ENCODE data around the gene FYB1. TPM values are rescaled to one million over a fixed set of nuclear protein-coding genes. Genes with fewer than 3 reads are reported as not detected.
A peak's percentile ranks its signal among the peaks of the same experiment; 100 is the strongest.

The FYB1 gene
- total RNA-seq, 1 donor from 2014 or later, result 0.11 TPM

GRCh38 chr5:39164529-39165402, 54.6 kb downstream of the FYB1 start:
- H3K27ac Mint-ChIP-seq (ENCODE audit: unreplicated experiment), result no peak overlapping the region

GRCh38 chr5:39164016-39164415, 55.3 kb downstream of the FYB1 start:
- Histone ChIP-seq H3K9me3 (ENCODE audit: insufficient read depth, low read depth, low read length) (no peaks in the 10 kb centered on the region), H3K4me1 (ENCODE audit: insufficient read depth, low read length) (peaks cover 4% of the 10 kb centered on the region), H3K4me3 (ENCODE audit: insufficient read depth, low read depth, low read length) (no peak overlapping the region), H3K36me3 (ENCODE audit: insufficient read depth, low read length) (no peaks in the 10 kb centered on the region), H3K9ac (ENCODE audit: low read length) (no peak overlapping the region), H4K20me1 (ENCODE audit: insufficient read depth, low read length) (no peaks in the 10 kb centered on the region), H3K27ac (ENCODE audit: low read depth, low read length) (no peak overlapping the region), H3K4me2 (ENCODE audit: low read length) (no peak overlapping the region), H3K79me2 (ENCODE audit: insufficient read depth, low read length) (no peaks in the 10 kb centered on the region), H2AFZ (ENCODE audit: low read depth, low read length) (no peak overlapping the region), H3K27me3 (ENCODE audit: insufficient read depth, low read length) (no peaks in the 10 kb centered on the region)
- FAIRE-seq (no peak), DNase-seq (ENCODE audit: low read depth) (no peak)
- no peaks in the 10 kb centered on the region for H3K36me3 Mint-ChIP-seq (ENCODE audit: low read depth, unreplicated experiment)
- H3K4me1 Mint-ChIP-seq (ENCODE audit: low read depth, unreplicated experiment), result peaks cover 12% of the 10 kb centered on the region
- TF ChIP-seq CTCF (IDR thresholded peaks at IDR 0.05; ENCODE audit: insufficient read depth, low read depth, low read length) (no peak), EZH2 (IDR thresholded peaks at IDR 0.05; ENCODE audit: insufficient read depth, low read length) (no peak)
- no peaks in the 10 kb centered on the region for H3K27me3 Mint-ChIP-seq (ENCODE audit: low read depth, unreplicated experiment)
- no peak overlapping the region for H3K4me3 Mint-ChIP-seq (ENCODE audit: unreplicated experiment)
- H3K9me3 Mint-ChIP-seq (ENCODE audit: unreplicated experiment), result no peaks in the 10 kb centered on the region
- no peak overlapping the region for H3K27ac Mint-ChIP-seq (ENCODE audit: unreplicated experiment)

More at GRCh38 chr5:39164529-39165402, 54.6 kb downstream of the FYB1 start:
- Histone ChIP-seq H3K9me3 (ENCODE audit: insufficient read depth, low read depth, low read length) (no peaks in the 10 kb centered on the region), H2AFZ (ENCODE audit: low read depth, low read length) (no peak overlapping the region), H3K4me1 (ENCODE audit: insufficient read depth, low read length) (peaks cover 6% of the 10 kb centered on the region), H3K4me2 (ENCODE audit: low read length) (no peak overlapping the region), H3K27me3 (ENCODE audit: insufficient read depth, low read length) (no peaks in the 10 kb centered on the region), H3K79me2 (ENCODE audit: insufficient read depth, low read length) (no peaks in the 10 kb centered on the region), H4K20me1 (ENCODE audit: insufficient read depth, low read length) (no peaks in the 10 kb centered on the region), H3K27ac (ENCODE audit: low read depth, low read length) (no peak overlapping the region), H3K4me3 (ENCODE audit: insufficient read depth, low read depth, low read length) (no peak overlapping the region), H3K36me3 (ENCODE audit: insufficient read depth, low read length) (no peaks in the 10 kb centered on the region), H3K9ac (ENCODE audit: low read length) (no peak overlapping the region)
- Mint-ChIP-seq H3K4me3 (ENCODE audit: unreplicated experiment) (no peak overlapping the region), H3K36me3 (ENCODE audit: low read depth, unreplicated experiment) (no peaks in the 10 kb centered on the region), H3K27me3 (ENCODE audit: low read depth, unreplicated experiment) (no peaks in the 10 kb centered on the region), H3K4me1 (ENCODE audit: low read depth, unreplicated experiment) (peaks cover 12% of the 10 kb centered on the region), H3K9me3 (ENCODE audit: unreplicated experiment) (no peaks in the 10 kb centered on the region)
- TF ChIP-seq CTCF (IDR thresholded peaks at IDR 0.05; ENCODE audit: insufficient read depth, low read depth, low read length) (no peak), EZH2 (IDR thresholded peaks at IDR 0.05; ENCODE audit: insufficient read depth, low read length) (no peak)
- DNase-seq (ENCODE audit: low read depth) (no peak), FAIRE-seq (peak; percentile 39)

- Histone ChIP-seq H3K27ac (ENCODE audit: low read depth, low read length) (no peak overlapping the region), H4K20me1 (ENCODE audit: insufficient read depth, low read length) (no peaks in the 10 kb centered on the region), H3K27me3 (ENCODE audit: insufficient read depth, low read length) (no peaks in the 10 kb centered on the region), H3K9me3 (ENCODE audit: insufficient read depth, low read depth, low read length) (no peaks in the 10 kb centered on the region), H3K79me2 (ENCODE audit: insufficient read depth, low read length) (no peaks in the 10 kb centered on the region), H3K4me3 (ENCODE audit: insufficient read depth, low read depth, low read length) (no peak overlapping the region), H3K4me2 (ENCODE audit: low read length) (no peak overlapping the region), H3K4me1 (ENCODE audit: insufficient read depth, low read length) (no peaks in the 10 kb centered on the region), H3K9ac (ENCODE audit: low read length) (no peak overlapping the region), H2AFZ (ENCODE audit: low read depth, low read length) (no peak overlapping the region), H3K36me3 (ENCODE audit: insufficient read depth, low read length) (no peaks in the 10 kb centered on the region)
- TF ChIP-seq EZH2 (IDR thresholded peaks at IDR 0.05; ENCODE audit: insufficient read depth, low read length) (no peak), CTCF (IDR thresholded peaks at IDR 0.05; ENCODE audit: insufficient read depth, low read depth, low read length) (no peak)
- no peaks in the 10 kb centered on the region for H3K9me3 Mint-ChIP-seq (ENCODE audit: unreplicated experiment)
- DNase-seq (ENCODE audit: low read depth) (no peak), FAIRE-seq (no peak)
- no peaks in the 10 kb centered on the region for H3K36me3 Mint-ChIP-seq (ENCODE audit: low read depth, unreplicated experiment)
- no peak overlapping the region for H3K4me3 Mint-ChIP-seq (ENCODE audit: unreplicated experiment)
- no peaks in the 10 kb centered on the region for H3K27me3 Mint-ChIP-seq (ENCODE audit: low read depth, unreplicated experiment)
- no peaks in the 10 kb centered on the region for H3K4me1 Mint-ChIP-seq (ENCODE audit: low read depth, unreplicated experiment)
- H3K27ac Mint-ChIP-seq (ENCODE audit: unreplicated experiment), result no peak overlapping the region
Observed at GRCh38 chr5:39161578-39161977, 57.8 kb downstream of the FYB1 start.
